ENCODE results near the gene RNF208. TPM values are rescaled to one million over a fixed set of nuclear protein-coding genes. Genes with fewer than 3 reads are reported as not detected.

The RNF208 gene
- polyA plus RNA-seq, 1 donor from 2014 or later, result 1.5 TPM

DNA sequence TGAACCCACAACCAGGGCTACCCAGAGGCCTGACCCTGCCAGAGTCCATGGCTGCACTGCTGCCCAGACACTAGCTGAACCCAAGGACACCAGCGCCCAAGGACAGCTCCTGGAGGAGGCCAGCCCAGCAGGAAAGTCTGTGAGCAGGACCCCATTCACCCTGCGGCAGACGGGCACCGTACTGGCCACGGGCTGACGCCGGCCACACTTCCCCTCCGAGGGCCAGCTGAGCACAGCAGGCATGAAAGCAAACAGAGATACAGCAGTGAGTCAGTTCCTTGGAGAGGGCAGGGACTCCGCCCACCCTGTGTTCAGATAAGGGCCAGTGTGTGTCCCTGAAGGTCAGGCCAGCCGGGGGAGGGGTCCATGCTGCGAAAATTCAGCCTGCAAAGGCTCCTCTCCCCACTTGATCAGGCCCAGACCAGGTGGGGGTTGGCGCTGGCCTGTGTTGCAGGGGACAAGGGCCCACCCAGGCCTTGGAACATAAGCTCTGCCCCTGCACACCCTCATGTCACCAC is 3.2 kb downstream of the RNF208 start:
- Histone ChIP-seq H3K4me2 (ENCODE audit: low read length) (no peak overlapping the region), H3K9ac (ENCODE audit: low read length) (no peak overlapping the region), H3K79me2 (replicated peaks; ENCODE audit: insufficient read depth, low read length) (no peaks in the 10 kb centered on the region), H3K9me3 (ENCODE audit: low read length) (no peaks in the 10 kb centered on the region), H3K27me3 (ENCODE audit: insufficient read depth, low read depth, low read length) (no peaks in the 10 kb centered on the region), H3K4me3 (ENCODE audit: low read length) (no peak overlapping the region), H3K27ac (ENCODE audit: low read length) (no peak overlapping the region), H4K20me1 (ENCODE audit: insufficient read depth) (no peaks in the 10 kb centered on the region), H2AFZ (ENCODE audit: low read depth, low read length) (no peak overlapping the region), H3K36me3 (ENCODE audit: insufficient read depth, low read length) (no peaks in the 10 kb centered on the region), H3K9me2 (ENCODE audit: insufficient read depth, low read length) (no peaks in the 10 kb centered on the region), H3F3A (ENCODE audit: insufficient read depth, low read length, poor library complexity, severe bottlenecking) (no peaks in the 10 kb centered on the region)
- TF ChIP-seq RAD21 (conservative IDR thresholded peaks at IDR 0.05) (no peak), MXI1 (conservative IDR thresholded peaks at IDR 0.05; ENCODE audit: poor library complexity, severe bottlenecking) (no peak)

DNA sequence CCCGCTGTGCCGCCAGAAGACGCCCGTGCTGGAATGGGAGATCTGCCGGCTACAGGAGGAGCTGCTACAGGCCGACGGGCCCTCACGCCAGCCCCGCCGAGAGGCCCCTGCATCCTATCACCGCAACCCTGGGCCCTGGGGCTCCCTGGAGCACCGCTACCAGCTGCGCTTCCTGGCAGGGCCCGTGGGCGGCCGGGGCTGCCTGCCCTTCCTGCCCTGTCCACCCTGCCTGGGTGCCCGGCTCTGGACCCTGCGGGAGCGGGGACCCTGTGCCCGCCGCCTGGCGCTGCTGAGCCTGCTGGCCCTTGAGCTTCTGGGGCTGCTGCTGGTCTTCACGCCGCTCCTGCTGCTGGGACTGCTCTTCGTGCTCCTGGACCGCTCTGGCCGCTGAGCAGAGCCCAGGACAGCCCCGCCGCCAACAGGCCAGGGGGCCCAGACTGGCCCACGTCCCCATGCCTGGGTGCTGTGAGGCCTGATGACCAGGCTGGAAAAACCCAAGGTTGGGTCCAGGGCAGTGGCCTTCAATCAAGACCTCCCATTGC is 3.8 kb downstream of the RNF208 start:
- Histone ChIP-seq H2AFZ (ENCODE audit: low read depth, low read length) (no peak overlapping the region), H3K4me3 (ENCODE audit: low read length) (no peak overlapping the region), H3K79me2 (replicated peaks; ENCODE audit: insufficient read depth, low read length) (no peaks in the 10 kb centered on the region), H3K9me2 (ENCODE audit: insufficient read depth, low read length) (no peaks in the 10 kb centered on the region), H3K27me3 (ENCODE audit: insufficient read depth, low read depth, low read length) (no peaks in the 10 kb centered on the region), H3K9ac (ENCODE audit: low read length) (no peak overlapping the region), H3K9me3 (ENCODE audit: low read length) (no peaks in the 10 kb centered on the region), H4K20me1 (ENCODE audit: insufficient read depth) (no peaks in the 10 kb centered on the region), H3K36me3 (ENCODE audit: insufficient read depth, low read length) (no peaks in the 10 kb centered on the region), H3F3A (ENCODE audit: insufficient read depth, low read length, poor library complexity, severe bottlenecking) (no peaks in the 10 kb centered on the region), H3K4me2 (ENCODE audit: low read length) (no peak overlapping the region), H3K27ac (ENCODE audit: low read length) (no peak overlapping the region)
- TF ChIP-seq RAD21 (conservative IDR thresholded peaks at IDR 0.05) (no peak), CTCF (IDR thresholded peaks at IDR 0.05; ENCODE audit: poor library complexity, severe bottlenecking) (no peak)

- Histone ChIP-seq H3K9ac (ENCODE audit: low read length) (no peak overlapping the region), H3K9me3 (ENCODE audit: low read length) (no peaks in the 10 kb centered on the region), H3K79me2 (replicated peaks; ENCODE audit: insufficient read depth, low read length) (no peaks in the 10 kb centered on the region), H2AFZ (ENCODE audit: low read depth, low read length) (no peak overlapping the region), H3K4me3 (ENCODE audit: low read length) (no peak overlapping the region), H3F3A (ENCODE audit: insufficient read depth, low read length, poor library complexity, severe bottlenecking) (no peaks in the 10 kb centered on the region), H3K4me2 (ENCODE audit: low read length) (no peak overlapping the region), H3K36me3 (ENCODE audit: insufficient read depth, low read length) (no peaks in the 10 kb centered on the region), H3K27me3 (ENCODE audit: insufficient read depth, low read depth, low read length) (no peaks in the 10 kb centered on the region), H3K27ac (ENCODE audit: low read length) (no peak overlapping the region), H4K20me1 (ENCODE audit: insufficient read depth) (no peaks in the 10 kb centered on the region), H3K9me2 (ENCODE audit: insufficient read depth, low read length) (no peaks in the 10 kb centered on the region)
- TF ChIP-seq EP300 (conservative IDR thresholded peaks at IDR 0.05; ENCODE audit: poor library complexity, severe bottlenecking), result no peak
- TF ChIP-seq CTCF (IDR thresholded peaks at IDR 0.05; ENCODE audit: poor library complexity, severe bottlenecking), result no peak
- TF ChIP-seq, protein P1, sequence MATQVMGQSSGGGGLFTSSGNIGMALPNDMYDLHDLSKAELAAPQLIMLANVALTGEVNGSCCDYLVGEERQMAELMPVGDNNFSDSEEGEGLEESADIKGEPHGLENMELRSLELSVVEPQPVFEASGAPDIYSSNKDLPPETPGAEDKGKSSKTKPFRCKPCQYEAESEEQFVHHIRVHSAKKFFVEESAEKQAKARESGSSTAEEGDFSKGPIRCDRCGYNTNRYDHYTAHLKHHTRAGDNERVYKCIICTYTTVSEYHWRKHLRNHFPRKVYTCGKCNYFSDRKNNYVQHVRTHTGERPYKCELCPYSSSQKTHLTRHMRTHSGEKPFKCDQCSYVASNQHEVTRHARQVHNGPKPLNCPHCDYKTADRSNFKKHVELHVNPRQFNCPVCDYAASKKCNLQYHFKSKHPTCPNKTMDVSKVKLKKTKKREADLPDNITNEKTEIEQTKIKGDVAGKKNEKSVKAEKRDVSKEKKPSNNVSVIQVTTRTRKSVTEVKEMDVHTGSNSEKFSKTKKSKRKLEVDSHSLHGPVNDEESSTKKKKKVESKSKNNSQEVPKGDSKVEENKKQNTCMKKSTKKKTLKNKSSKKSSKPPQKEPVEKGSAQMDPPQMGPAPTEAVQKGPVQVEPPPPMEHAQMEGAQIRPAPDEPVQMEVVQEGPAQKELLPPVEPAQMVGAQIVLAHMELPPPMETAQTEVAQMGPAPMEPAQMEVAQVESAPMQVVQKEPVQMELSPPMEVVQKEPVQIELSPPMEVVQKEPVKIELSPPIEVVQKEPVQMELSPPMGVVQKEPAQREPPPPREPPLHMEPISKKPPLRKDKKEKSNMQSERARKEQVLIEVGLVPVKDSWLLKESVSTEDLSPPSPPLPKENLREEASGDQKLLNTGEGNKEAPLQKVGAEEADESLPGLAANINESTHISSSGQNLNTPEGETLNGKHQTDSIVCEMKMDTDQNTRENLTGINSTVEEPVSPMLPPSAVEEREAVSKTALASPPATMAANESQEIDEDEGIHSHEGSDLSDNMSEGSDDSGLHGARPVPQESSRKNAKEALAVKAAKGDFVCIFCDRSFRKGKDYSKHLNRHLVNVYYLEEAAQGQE (IDR thresholded peaks at IDR 0.05; ENCODE audit: borderline replicate concordance), result no peak
- no peak for TF ChIP-seq TAF1 (IDR thresholded peaks at IDR 0.05; ENCODE audit: low read depth)
- TF ChIP-seq EZH2 (IDR thresholded peaks at IDR 0.05; ENCODE audit: borderline replicate concordance, insufficient read depth, low read length, poor library complexity, severe bottlenecking), result no peak
- no peak for TF ChIP-seq POLR2AphosphoS5 (IDR thresholded peaks at IDR 0.05)
- no peak for TF ChIP-seq SMC3 (conservative IDR thresholded peaks at IDR 0.05; ENCODE audit: poor library complexity)
- TF ChIP-seq RAD21 (conservative IDR thresholded peaks at IDR 0.05), result no peak
- TF ChIP-seq MXI1 (conservative IDR thresholded peaks at IDR 0.05; ENCODE audit: poor library complexity, severe bottlenecking), result no peak
These were observed 4.5 kb downstream of the RNF208 start for GRCh38 chr9:137217276-137218211.
